Inferior parietal cortex (tissue), 1 donor: Measurements from ENCODE around the gene RDM1.

Experiments
- DNase-seq: peaks from one replicate; pipeline ENCODE4 v3.0.0-alpha.2; 2016; ENCODE audit errors: extremely low spot score

RDM1 gene

GRCh38 chr17:35870906-35871819 lies 59.4 kb downstream of the RDM1 start:
- no peak for DNase-seq

GRCh38 chr17:35868737-35869136 lies 61.8 kb downstream of the RDM1 start, which contains the start of gene HEATR9:
Gene HEATR9 (minus strand): TSS chr17:35868891. CDS start chr17:35868742, 149 bp downstream.
- no peak for DNase-seq
